ENCODE measurements around the gene RAB23. TPM values are rescaled to one million over a fixed set of nuclear protein-coding genes. Genes with fewer than 3 reads are reported as not detected.

The RAB23 gene
- total and polyA plus RNA-seq, 2 of the 8 experiments (the other 6 are each of a cell fraction or from before 2014, with no cell fraction given) = 6.5 to 17.2 TPM

DNA sequence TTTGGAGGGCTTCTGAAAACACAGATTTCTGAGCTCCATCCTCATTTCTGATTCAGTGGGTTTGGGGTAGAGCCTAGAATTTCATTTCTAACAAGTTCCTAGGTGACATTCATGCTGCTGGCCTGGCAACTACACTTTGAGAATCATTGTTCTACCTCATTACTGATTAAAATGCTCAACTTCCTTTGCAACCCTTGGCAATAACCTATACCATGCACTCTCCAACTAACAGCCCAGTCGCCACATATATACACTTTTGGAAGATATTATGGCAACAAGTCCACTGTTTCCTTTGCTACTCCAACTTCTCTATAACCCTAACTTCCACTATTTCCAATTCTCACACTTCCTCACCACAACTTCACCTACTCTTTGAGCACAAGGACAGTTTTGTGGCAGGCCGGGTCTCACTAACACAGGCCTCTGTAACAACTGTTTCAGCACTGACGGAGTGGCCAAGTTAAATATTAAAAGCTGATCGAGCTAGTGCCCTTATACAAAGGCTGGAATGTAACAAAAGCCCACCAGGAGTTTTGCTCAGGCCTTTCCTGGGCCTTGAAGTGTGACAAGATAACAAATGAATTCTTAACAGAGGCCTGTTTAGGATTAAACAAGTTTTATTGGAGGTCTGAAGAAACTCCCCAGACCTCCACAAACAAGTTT is 32.1 kb upstream of the RAB23 start (continued):
- TF ChIP-seq TCF12 (IDR thresholded peaks at IDR 0.05; ENCODE audit: low read depth, low read length) = no peak
- no peak for TF ChIP-seq CBX8 (IDR thresholded peaks at IDR 0.05; ENCODE audit: borderline replicate concordance, low read depth, low read length)
- TF ChIP-seq E2F6 (IDR thresholded peaks at IDR 0.05) = no peak
- TF ChIP-seq ZNF274 (IDR thresholded peaks at IDR 0.05; ENCODE audit: borderline replicate concordance, extremely low read depth, low read length) = no peak
- no peak for TF ChIP-seq EZH2 (IDR thresholded peaks at IDR 0.05; ENCODE audit: low read depth, low read length, severe bottlenecking)
- TF ChIP-seq CREB1 (IDR thresholded peaks at IDR 0.05) = no peak
- TF ChIP-seq JUND (IDR thresholded peaks at IDR 0.05; ENCODE audit: low read length) = no peak
